Measurements from ENCODE around the gene ARHGAP35.
"Not testable (repeated sequence)": the region's sequence is repeated elsewhere in the genome, so short reads cannot be mapped to it uniquely, and the experiment has no call there.

The ARHGAP35 gene

DNA sequence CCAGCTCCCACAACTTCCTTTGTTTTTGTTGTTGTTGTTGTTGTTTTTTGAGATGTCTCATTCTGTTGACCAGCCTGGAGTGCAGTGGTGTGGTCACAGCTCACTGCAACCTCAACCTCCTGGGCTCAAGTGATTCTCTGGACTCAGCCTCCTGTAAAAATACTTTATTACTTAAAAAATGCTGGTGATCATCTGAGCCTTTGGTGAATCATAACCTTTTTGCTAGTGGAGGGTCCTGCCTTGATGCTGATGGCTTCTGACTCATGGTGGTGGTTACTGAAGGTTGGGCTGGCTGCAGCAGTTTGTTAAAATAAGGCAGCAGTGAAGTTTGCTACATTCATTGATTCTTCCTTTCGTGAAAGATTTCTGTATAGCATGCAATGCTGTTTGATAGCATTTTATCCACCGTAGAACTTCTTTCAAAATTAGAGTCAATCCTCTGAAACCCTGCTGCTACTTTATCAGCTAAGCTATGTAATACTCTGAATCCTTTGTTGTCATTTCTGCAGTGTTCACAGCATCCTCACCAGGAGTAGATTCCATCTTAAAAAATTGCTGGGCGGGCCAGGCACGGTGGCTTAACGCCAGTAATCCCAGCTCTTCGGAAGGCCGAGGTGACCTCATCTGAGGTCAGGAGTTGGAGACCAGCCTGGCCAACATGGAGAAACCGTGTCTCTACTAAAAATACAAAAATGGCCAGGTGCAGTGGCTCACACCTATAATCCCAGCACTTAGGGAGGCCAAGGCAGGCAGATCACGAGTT lies 18.0 kb downstream of the ARHGAP35 start:
- Histone ChIP-seq H3K9me3 (ENCODE audit: low read length) (no peaks in the 10 kb centered on the region), H3K9ac (ENCODE audit: low read length) (no peak overlapping the region), H3K27me3 (ENCODE audit: control insufficient read depth in 1 of 2, insufficient read depth in 2 of 2, low read length in 2 of 2) (no peaks in the 10 kb centered on the region), H3K4me1 (ENCODE audit: insufficient read depth, low read length) (no peaks in the 10 kb centered on the region), H3K4me3 (ENCODE audit: low read depth in 1 of 2, low read length in 2 of 2) (no peak overlapping the region), H3K36me3 (ENCODE audit: insufficient read depth, low read length) (peaks cover 5% of the 10 kb centered on the region), H3K27ac (ENCODE audit: low read depth, low read length) (no peak overlapping the region)

DNA sequence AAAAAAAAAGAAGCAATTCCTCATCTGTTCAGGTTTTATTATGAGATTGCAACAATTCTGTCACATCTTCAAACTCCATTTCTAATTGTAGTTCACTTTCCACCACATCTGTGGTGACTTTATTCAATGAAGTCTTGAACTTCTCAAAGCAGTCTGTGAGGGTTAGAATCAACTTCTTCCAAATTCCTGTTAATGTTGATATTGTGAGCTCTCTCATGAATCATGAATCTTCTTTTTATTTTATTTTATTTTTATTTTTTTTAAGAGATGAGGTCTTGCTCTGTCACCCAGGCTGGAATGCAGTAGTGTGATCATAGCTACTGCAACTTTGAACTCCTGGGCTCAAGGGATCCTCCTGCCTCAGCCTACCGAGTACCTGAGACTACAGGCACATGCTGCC lies 19.6 kb downstream of the ARHGAP35 start:
- H3K4me1 ChIP-seq (ENCODE audit: insufficient read depth, low read length) = no peaks in the 10 kb centered on the region
- no peaks in the 10 kb centered on the region for H3K9me3 ChIP-seq (ENCODE audit: low read length)
- H3K9ac ChIP-seq (ENCODE audit: low read length) = no peak overlapping the region
- no peaks in the 10 kb centered on the region for H3K27me3 ChIP-seq (ENCODE audit: control insufficient read depth in 1 of 2, insufficient read depth in 2 of 2, low read length in 2 of 2)
- no peak overlapping the region for H3K4me3 ChIP-seq (ENCODE audit: low read depth in 1 of 2, low read length in 2 of 2)
- peaks cover 5% of the 10 kb centered on the region for H3K36me3 ChIP-seq (ENCODE audit: insufficient read depth, low read length)
- no peak overlapping the region for H3K27ac ChIP-seq (ENCODE audit: low read depth, low read length)

DNA sequence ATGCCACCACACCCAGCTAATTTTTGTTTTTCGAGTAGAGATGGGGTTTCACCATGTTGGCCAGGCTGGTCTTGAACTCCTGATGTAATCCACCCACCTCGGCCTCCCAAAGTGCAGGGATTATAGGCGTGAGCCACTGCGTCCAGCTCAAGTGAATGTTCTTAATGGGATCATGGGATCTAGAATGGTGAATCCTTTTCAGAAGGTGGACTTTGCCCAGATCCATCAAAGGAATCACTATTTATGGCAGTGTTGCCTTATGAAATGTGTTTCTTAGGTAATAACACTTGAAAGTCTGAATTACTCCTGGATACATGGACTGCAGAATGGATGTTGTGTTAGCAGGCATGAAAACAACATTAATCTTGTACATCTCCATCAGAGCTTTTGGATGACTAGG lies 20.3 kb downstream of the ARHGAP35 start:
- H3K4me1 ChIP-seq (ENCODE audit: insufficient read depth, low read length) = peaks cover 3% of the 10 kb centered on the region
- H3K27ac ChIP-seq (ENCODE audit: low read depth, low read length) = no peak overlapping the region

DNA sequence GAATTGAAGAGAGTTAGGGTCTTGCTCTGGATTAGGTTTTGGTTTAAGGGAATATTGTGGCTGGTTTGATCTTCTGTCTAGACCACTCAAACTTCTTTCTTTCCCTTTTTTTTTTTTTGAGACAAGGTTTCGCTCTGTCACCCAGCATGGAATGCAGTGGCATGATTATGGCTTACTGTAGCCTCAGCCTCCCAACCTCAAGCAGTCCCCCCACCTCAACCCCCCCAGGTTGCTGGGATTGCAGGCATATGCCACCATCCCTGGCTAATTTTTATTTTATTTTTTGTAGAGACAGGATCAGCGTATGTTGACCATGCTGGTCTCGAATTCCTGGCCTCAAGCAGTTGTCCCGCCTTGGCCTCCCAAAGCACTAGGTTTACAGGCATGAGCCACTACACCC lies 21.2 kb downstream of the ARHGAP35 start:
- H3K9me3 ChIP-seq (ENCODE audit: low read length) = no peaks in the 10 kb centered on the region
- no peak overlapping the region for H3K4me3 ChIP-seq (ENCODE audit: low read depth in 1 of 2, low read length in 2 of 2)
- H3K4me1 ChIP-seq (ENCODE audit: insufficient read depth, low read length) = peaks cover 3% of the 10 kb centered on the region
- no peak overlapping the region for H3K27ac ChIP-seq (ENCODE audit: low read depth, low read length)
- H3K27me3 ChIP-seq (ENCODE audit: control insufficient read depth in 1 of 2, insufficient read depth in 2 of 2, low read length in 2 of 2) = no peaks in the 10 kb centered on the region
- no peaks in the 10 kb centered on the region for H3K36me3 ChIP-seq (ENCODE audit: insufficient read depth, low read length)
- no peak overlapping the region for H3K9ac ChIP-seq (ENCODE audit: low read length)

More for the DNA sequence above, 20.3 kb downstream of the ARHGAP35 start:
- H3K4me3 ChIP-seq (ENCODE audit: low read depth in 1 of 2, low read length in 2 of 2) = no peak overlapping the region
- H3K9me3 ChIP-seq (ENCODE audit: low read length) = no peaks in the 10 kb centered on the region
- H3K9ac ChIP-seq (ENCODE audit: low read length) = no peak overlapping the region
- H3K36me3 ChIP-seq (ENCODE audit: insufficient read depth, low read length) = no peaks in the 10 kb centered on the region
- no peaks in the 10 kb centered on the region for H3K27me3 ChIP-seq (ENCODE audit: control insufficient read depth in 1 of 2, insufficient read depth in 2 of 2, low read length in 2 of 2)

DNA sequence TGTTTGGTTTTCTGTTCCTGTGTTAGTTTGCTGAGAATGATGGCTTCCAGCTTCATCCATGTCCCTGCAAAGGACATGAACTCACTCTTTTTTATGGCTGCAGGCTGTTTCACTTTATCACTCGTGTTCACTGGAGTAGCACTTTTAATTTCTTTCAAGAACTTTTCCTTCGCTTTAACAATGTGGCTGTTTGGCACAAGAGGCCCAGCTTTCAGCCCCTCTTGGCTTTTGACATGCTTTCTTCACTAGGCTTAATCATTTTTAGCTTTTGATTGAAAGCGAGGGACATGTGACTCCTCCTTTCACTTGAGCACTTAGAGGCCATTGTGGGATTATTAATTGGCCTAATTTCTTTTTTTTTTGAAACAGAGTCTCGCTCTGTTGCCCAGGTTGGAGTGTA lies 22.0 kb downstream of the ARHGAP35 start:
- H3K9ac ChIP-seq (ENCODE audit: low read length); H3K36me3 ChIP-seq (ENCODE audit: insufficient read depth, low read length); H3K27me3 ChIP-seq (ENCODE audit: control insufficient read depth in 1 of 2, insufficient read depth in 2 of 2, low read length in 2 of 2); H3K4me3 ChIP-seq (ENCODE audit: low read depth in 1 of 2, low read length in 2 of 2); H3K9me3 ChIP-seq (ENCODE audit: low read length); H3K27ac ChIP-seq (ENCODE audit: low read depth, low read length); H3K4me1 ChIP-seq (ENCODE audit: insufficient read depth, low read length): not testable (repeated sequence)

DNA sequence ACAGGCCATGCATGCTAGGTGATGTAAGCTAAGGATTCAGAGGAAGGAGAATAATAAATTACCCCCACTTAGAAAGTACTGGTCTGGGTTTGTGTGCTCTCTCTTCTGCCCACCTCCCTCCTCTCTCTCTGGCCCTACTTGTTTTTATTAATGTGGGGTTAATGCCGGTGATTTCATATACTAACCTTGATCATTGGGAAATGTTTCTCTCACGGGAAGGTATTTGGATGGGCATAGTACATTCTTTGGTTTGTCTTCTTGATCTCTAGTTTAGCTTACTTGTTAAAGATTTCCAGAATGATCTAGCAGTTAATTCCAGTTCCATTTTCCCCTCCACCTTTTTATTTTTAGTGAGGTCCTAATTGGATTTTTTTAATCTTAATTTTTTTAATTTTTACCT lies 24.6 kb downstream of the ARHGAP35 start:
- Histone ChIP-seq H3K27ac (ENCODE audit: low read depth, low read length) (no peak overlapping the region), H3K4me3 (ENCODE audit: low read depth in 1 of 2, low read length in 2 of 2) (no peak overlapping the region), H3K27me3 (ENCODE audit: control insufficient read depth in 1 of 2, insufficient read depth in 2 of 2, low read length in 2 of 2) (no peaks in the 10 kb centered on the region), H3K9me3 (ENCODE audit: low read length) (no peaks in the 10 kb centered on the region), H3K9ac (ENCODE audit: low read length) (no peak overlapping the region), H3K4me1 (ENCODE audit: insufficient read depth, low read length) (peaks cover 9% of the 10 kb centered on the region), H3K36me3 (ENCODE audit: insufficient read depth, low read length) (no peaks in the 10 kb centered on the region)

DNA sequence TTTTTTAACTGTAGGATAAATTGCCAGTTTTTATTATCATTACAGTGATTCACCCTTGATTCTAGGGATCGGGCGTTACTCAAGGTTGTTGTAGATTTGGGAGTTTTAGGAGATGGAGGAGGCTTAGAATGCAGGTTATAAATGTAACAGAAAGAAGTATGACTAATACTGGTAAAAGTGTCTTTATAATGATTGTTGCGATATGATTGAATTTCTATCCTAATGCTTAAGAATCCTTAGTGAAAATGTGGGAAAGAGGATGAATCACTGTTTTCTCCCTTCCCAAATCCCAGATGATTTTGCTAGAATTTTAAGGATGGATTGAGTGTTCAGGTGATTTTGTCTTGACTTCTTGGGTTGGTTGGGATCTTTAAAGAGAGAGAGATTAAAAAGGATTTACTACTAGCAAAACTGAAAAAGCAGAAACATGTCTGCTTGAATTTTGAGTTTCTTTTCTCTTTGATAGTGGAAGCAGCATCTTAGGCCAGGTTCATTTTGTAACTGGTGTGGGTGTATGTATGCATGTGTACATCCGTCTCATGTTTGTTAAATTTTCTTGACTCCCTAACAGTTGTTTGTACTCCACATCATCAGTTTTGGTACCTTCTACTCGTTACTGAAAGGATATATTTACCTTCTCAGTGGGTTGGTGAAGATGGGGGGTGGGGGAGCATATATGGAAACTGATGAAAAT lies 25.9 kb downstream of the ARHGAP35 start:
- no peaks in the 10 kb centered on the region for H3K27me3 ChIP-seq (ENCODE audit: control insufficient read depth in 1 of 2, insufficient read depth in 2 of 2, low read length in 2 of 2)
- no peak overlapping the region for H3K9ac ChIP-seq (ENCODE audit: low read length)
- H3K9me3 ChIP-seq (ENCODE audit: low read length) = no peaks in the 10 kb centered on the region
- H3K27ac ChIP-seq (ENCODE audit: low read depth, low read length) = no peak overlapping the region
- no peaks in the 10 kb centered on the region for H3K36me3 ChIP-seq (ENCODE audit: insufficient read depth, low read length)
- no peak overlapping the region for H3K4me3 ChIP-seq (ENCODE audit: low read depth in 1 of 2, low read length in 2 of 2)
- H3K4me1 ChIP-seq (ENCODE audit: insufficient read depth, low read length) = peaks cover 15% of the 10 kb centered on the region

DNA sequence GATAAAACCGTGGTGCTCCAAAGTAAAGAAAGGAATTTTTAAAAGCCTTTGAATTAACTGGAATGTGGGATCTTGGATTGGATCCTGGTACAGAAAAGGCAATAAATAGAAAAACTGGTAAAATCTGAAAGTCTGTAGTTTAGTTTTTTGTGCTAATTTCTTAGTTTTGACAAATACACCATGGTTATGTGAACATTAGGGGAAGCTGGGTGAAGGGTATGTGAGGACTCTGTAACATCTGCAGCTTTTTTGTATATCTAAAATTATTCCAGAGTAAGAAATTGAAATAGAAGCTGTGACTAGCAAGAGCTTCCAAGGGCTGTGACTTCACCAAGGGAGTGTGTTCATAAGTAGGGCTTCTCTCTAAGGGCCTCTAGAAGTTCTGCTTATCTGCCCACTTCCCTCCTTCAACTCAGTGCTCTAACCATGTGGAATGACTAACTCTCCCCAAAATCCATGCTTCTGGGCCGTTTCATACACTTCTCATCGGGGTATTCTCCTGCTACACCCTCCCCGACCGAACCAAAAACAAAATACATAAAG lies 26.5 kb downstream of the ARHGAP35 start:
- no peak overlapping the region for H3K27ac ChIP-seq (ENCODE audit: low read depth, low read length)
- peaks cover 15% of the 10 kb centered on the region for H3K4me1 ChIP-seq (ENCODE audit: insufficient read depth, low read length)
- no peak overlapping the region for H3K9ac ChIP-seq (ENCODE audit: low read length)
- H3K4me3 ChIP-seq (ENCODE audit: low read depth in 1 of 2, low read length in 2 of 2) = no peak overlapping the region
- no peaks in the 10 kb centered on the region for H3K9me3 ChIP-seq (ENCODE audit: low read length)
- no peaks in the 10 kb centered on the region for H3K27me3 ChIP-seq (ENCODE audit: control insufficient read depth in 1 of 2, insufficient read depth in 2 of 2, low read length in 2 of 2)
- H3K36me3 ChIP-seq (ENCODE audit: insufficient read depth, low read length) = no peaks in the 10 kb centered on the region

DNA sequence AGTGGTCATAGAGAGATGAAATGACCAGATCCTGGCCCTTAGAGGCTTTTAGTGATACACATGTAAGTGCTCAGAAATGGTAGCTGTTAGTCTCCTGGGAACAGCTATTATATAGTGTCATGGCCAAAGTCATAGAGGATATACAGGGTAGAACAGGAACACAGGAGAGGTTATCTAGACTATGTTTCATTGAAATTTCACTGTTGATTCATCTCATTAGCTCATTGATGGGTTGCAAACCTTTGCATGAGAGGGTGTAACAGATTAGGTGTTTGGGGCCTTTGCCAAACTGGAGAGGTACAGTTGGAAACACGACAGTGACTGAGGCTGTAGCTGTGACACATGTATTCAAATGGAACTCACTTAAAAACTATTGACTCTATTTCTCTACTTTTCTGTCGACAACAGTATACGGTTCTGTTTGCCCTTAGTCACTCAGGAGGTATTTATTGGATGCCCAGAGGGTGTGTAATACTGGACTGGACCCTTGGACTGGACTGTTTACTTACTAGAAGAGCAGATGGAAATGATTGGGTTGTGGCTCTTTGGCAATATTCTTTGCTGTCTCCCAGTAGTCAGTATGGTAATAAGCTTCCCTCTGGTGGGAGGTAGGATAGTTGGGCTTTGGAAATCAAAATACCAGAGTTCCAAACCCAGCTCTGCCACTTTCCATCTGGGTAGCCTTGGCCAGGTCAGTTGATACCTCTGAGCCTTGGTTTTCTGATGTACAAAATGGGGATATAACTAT lies 29.8 kb downstream of the ARHGAP35 start:
- Histone ChIP-seq H3K9me3 (ENCODE audit: low read length) (no peaks in the 10 kb centered on the region), H3K27ac (ENCODE audit: low read depth, low read length) (no peak overlapping the region), H3K4me1 (ENCODE audit: insufficient read depth, low read length) (peaks cover 15% of the 10 kb centered on the region), H3K9ac (ENCODE audit: low read length) (no peak overlapping the region), H3K27me3 (ENCODE audit: control insufficient read depth in 1 of 2, insufficient read depth in 2 of 2, low read length in 2 of 2) (no peaks in the 10 kb centered on the region), H3K36me3 (ENCODE audit: insufficient read depth, low read length) (no peaks in the 10 kb centered on the region), H3K4me3 (ENCODE audit: low read depth in 1 of 2, low read length in 2 of 2) (no peak overlapping the region)

DNA sequence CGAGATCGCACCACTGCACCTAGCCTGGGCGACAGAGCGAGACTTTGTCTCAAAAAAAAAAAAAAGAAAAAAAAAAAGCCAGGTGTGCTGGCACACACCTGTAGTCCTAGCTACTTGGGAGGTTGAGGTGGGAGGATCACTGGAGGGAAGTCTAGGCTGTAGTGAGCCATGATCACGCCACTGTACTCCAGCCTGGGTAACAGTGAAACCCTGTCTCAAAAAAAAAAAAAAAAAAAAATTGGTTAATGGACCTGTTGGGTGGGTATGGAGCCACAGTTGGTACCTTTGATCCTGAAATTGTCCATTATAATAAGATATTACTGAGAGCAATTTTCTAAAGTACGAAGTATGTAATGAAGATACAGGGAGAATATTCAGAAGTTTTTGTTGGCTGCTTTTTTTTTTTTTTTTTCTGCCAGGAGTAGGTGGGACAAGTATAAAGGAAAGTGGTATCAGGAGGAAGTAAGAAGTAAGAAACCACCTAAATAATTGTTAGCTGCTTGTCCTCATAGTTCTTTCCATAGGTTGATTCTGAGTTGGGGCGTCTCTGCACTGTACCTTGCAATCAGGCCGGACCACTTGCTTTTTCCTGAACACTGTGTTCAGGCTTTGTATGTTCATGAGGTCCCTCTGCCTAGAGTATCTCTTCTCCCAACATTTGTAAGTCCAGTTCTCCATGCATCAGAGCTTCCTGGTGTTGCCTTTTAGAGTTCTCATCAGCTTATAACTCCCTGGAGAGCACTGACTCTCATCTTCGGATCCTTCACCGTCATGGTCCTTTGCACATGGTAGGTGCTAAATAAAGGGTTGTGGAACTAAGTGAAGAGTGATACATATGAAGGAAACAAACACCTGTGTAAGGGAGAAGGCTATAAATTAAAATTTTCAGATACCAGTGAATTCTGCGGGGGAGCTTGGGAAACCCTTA lies 31.7 kb downstream of the ARHGAP35 start:
- no peaks in the 10 kb centered on the region for H3K9me3 ChIP-seq (ENCODE audit: low read length)
- no peak overlapping the region for H3K4me3 ChIP-seq (ENCODE audit: low read depth in 1 of 2, low read length in 2 of 2)
- no peaks in the 10 kb centered on the region for H3K36me3 ChIP-seq (ENCODE audit: insufficient read depth, low read length)
- no peak overlapping the region for H3K27ac ChIP-seq (ENCODE audit: low read depth, low read length)
- H3K4me1 ChIP-seq (ENCODE audit: insufficient read depth, low read length) = peaks cover 12% of the 10 kb centered on the region
- H3K27me3 ChIP-seq (ENCODE audit: control insufficient read depth in 1 of 2, insufficient read depth in 2 of 2, low read length in 2 of 2) = no peaks in the 10 kb centered on the region
- H3K9ac ChIP-seq (ENCODE audit: low read length) = no peak overlapping the region

Measured in muscle layer of colon (tissue), 2 donors.